CD4-positive, alpha-beta T cell (primary cell): ENCODE results near the gene ALDOA. TPM values are rescaled to one million over a fixed set of nuclear protein-coding genes. Genes with fewer than 3 reads are reported as not detected.

Experiments used
- ATAC-seq: fragments of 200-7000 bp; cut with Tn5 transposase; one replicate; pipeline ENCODE4 v1.10.0; 2022; ENCODE audit warnings: mild to moderate bottlenecking; ENCODE audit not compliant: poor library complexity
- CTCF ChIA-PET: fragments of 350-600 bp; sonication (Branson Sonifier 250); formaldehyde crosslinking; loops from one replicate; lab custom pipeline; 2021; ENCODE audit warnings: antibody characterized with exemption, inconsistent platforms; lab: Charles Lee
- POLR2A ChIA-PET: fragments of 350-600 bp; sonication (Branson Sonifier 250); formaldehyde crosslinking; loops from one replicate; lab custom pipeline; 2021; ENCODE audit warnings: antibody characterized with exemption, inconsistent platforms; lab: Charles Lee
- DNase-seq, 14 experiments: peaks; one replicate each; pipeline ENCODE4 v3.0.0-alpha.2; 2013 to 2020; ENCODE audit warnings: mixed read lengths in 2 of 14
- H3K27ac ChIP-seq, 2 donors: one replicate each; pipeline versions ENCODE4 v1.5.1 to v1.7.0; 2013; ENCODE audit warnings: low read length in 2 of 2, low read depth in 1 of 2, mild to moderate bottlenecking in 1 of 2
- H3K27me3 ChIP-seq, 2 experiments: 1 replicate in 1 of 2; 2 replicates in 1 of 2; pipeline versions ENCODE4 v1.6.1 to v1.7.0; 2013; ENCODE audit warnings: low read length in 2 of 2, control low read depth in 1 of 2, mild to moderate bottlenecking in 1 of 2, moderate library complexity in 1 of 2; ENCODE audit not compliant: insufficient read depth in 2 of 2, control insufficient read depth in 1 of 2
- H3K36me3 ChIP-seq: one replicate; pipeline ENCODE4 v1.6.1; 2013; ENCODE audit warnings: low read length, control low read depth; ENCODE audit not compliant: insufficient read depth
- H3K4me1 ChIP-seq: one replicate; pipeline ENCODE4 v1.6.1; 2013; ENCODE audit warnings: low read length, control low read depth; ENCODE audit not compliant: insufficient read depth
- H3K4me3 ChIP-seq: one replicate; pipeline ENCODE4 v1.5.1; 2013; ENCODE audit warnings: mild to moderate bottlenecking, low read length, moderate library complexity
- H3K9me3 ChIP-seq, 2 experiments: 1 replicate in 1 of 2; 2 replicates in 1 of 2; pipeline versions ENCODE4 v1.6.1 to v1.7.0; 2013; ENCODE audit warnings: low read length in 2 of 2, mild to moderate bottlenecking in 2 of 2, control low read depth in 1 of 2, moderate library complexity in 1 of 2; ENCODE audit not compliant: control insufficient read depth in 1 of 2, insufficient read depth in 1 of 2
- H3K27ac Mint-ChIP-seq: one replicate; pipeline ENCODE4 v1.8.0; 2020; ENCODE audit warnings: mixed read lengths
- H3K27me3 Mint-ChIP-seq: one replicate; pipeline ENCODE4 v1.8.0; 2021; ENCODE audit warnings: mixed read lengths
- H3K36me3 Mint-ChIP-seq: one replicate; pipeline ENCODE4 v1.8.0; 2021; ENCODE audit warnings: low read depth, mixed read lengths
- H3K4me1 Mint-ChIP-seq: one replicate; pipeline ENCODE4 v1.8.0; 2021; ENCODE audit warnings: low read depth, mixed read lengths
- H3K4me3 Mint-ChIP-seq: one replicate; pipeline ENCODE4 v1.8.0; 2020; ENCODE audit warnings: mild to moderate bottlenecking, mixed read lengths
- H3K9me3 Mint-ChIP-seq: one replicate; pipeline ENCODE4 v1.8.0; 2020; ENCODE audit warnings: mixed read lengths
- intact Hi-C, 2 experiments: fragments of 100-400 bp; cut with DNase I in 1 of 2; cut with micrococcal nuclease in 1 of 2; formaldehyde crosslinking; loops; one replicate each; pipeline versions ENCODE4 v1.15.1 to v1.9.0; 2023 to 2025; cut with DNase I, micrococcal nuclease
- total RNA-seq, 174 experiments: library from RNA in 2 of 174; stranded (reverse) in 2 of 174; gene quantifications; one replicate each; pipeline ENCODE4 v1.2.3 and lab custom pipeline; 2021 to 2026
- TF ChIP-seq, protein P1 (sequence below): fragments of 200-600 bp; IDR thresholded peaks from one replicate; pipeline ENCODE4 v1.8.0; 2022; ENCODE audit warnings: antibody characterized with exemption, mild to moderate bottlenecking

The ALDOA gene
- total RNA-seq, 2 experiments from 2014 or later, result 390 to 396 TPM

- ChIA-PET CTCF (no interaction called here), POLR2A (no interaction called here)
- Histone ChIP-seq H3K9me3 (peaks cover 0 to 17% of the 10 kb centered on the region in 2 experiments), H3K4me3 (no peak overlapping the region), H3K27me3 (peaks cover 42 to 51% of the 10 kb centered on the region in 2 experiments), H3K27ac (no peak overlapping the region), H3K36me3 (no peaks in the 10 kb centered on the region), H3K4me1 (peaks cover 28% of the 10 kb centered on the region)
- H3K4me1 Mint-ChIP-seq, result peaks cover 14% of the 10 kb centered on the region
- TF ChIP-seq, protein P1, sequence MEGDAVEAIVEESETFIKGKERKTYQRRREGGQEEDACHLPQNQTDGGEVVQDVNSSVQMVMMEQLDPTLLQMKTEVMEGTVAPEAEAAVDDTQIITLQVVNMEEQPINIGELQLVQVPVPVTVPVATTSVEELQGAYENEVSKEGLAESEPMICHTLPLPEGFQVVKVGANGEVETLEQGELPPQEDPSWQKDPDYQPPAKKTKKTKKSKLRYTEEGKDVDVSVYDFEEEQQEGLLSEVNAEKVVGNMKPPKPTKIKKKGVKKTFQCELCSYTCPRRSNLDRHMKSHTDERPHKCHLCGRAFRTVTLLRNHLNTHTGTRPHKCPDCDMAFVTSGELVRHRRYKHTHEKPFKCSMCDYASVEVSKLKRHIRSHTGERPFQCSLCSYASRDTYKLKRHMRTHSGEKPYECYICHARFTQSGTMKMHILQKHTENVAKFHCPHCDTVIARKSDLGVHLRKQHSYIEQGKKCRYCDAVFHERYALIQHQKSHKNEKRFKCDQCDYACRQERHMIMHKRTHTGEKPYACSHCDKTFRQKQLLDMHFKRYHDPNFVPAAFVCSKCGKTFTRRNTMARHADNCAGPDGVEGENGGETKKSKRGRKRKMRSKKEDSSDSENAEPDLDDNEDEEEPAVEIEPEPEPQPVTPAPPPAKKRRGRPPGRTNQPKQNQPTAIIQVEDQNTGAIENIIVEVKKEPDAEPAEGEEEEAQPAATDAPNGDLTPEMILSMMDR, result no peak
- no peaks in the 10 kb centered on the region for H3K36me3 Mint-ChIP-seq
- intact Hi-C loops, result no loop called here
- peaks cover 59% of the 10 kb centered on the region for H3K27me3 Mint-ChIP-seq
- H3K4me3 Mint-ChIP-seq, result no peak overlapping the region
- DNase-seq, result no peak
- ATAC-seq, result no peak
- H3K27ac Mint-ChIP-seq, result no peak overlapping the region
- H3K9me3 Mint-ChIP-seq, result no peaks in the 10 kb centered on the region
Measured at GRCh38 chr16:30030011-30030685, 35.4 kb upstream of the ALDOA start.

DNA sequence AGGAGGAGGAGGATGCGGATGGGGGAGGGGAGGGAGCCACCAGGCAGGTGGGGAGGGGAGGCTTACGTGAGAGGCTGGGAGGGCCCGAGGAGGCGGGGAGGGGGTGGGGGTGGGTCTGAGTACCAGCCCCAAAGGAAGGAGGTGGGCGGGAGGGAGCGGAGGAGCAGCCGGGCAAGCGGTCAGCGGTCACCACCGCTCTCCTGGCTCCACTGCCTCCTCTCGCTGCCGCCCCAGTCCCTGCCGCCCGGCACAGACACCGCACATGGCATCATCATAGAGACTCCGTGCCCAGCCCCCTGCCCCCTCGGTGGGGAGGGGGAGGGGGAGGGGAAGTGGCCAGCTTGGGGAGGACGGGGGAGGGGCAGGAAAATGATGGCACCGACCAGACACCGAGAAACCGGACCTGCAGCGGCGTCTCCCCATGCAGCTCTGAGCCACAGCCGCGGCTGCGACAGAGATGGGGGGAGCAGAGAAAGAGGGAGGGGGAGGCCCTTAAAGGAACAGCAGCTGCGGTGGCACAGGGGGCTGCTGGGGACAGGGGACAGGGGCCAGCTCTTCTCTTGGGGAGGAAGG is 34.6 kb upstream of the ALDOA start, which contains the start of gene TLCD3B:
TSS of gene TLCD3B (minus strand) at position 431 of the 573 bp plus-strand sequence. CDS start 744 bp downstream, outside the sequence.
- H3K36me3 Mint-ChIP-seq, result no peaks in the 10 kb centered on the region
- Histone ChIP-seq H3K27ac (no peak within 1 kb of the TSS), H3K27me3 (peaks cover 42 to 51% of the 10 kb centered on the region in 2 experiments), H3K4me3 (no peak within 1 kb of the TSS), H3K9me3 (peaks cover 0 to 17% of the 10 kb centered on the region in 2 experiments), H3K36me3 (no peaks in the 10 kb centered on the region), H3K4me1 (peaks cover 28% of the 10 kb centered on the region)
- H3K9me3 Mint-ChIP-seq, result no peaks in the 10 kb centered on the region
- ATAC-seq, result peak; percentile 32
- H3K4me3 Mint-ChIP-seq, result peak within 1 kb of the TSS; percentile 39
- TF ChIP-seq, protein P1, result no peak
- peak in 1 of 14 experiments; percentile 44 for DNase-seq
- H3K27ac Mint-ChIP-seq, result no peak within 1 kb of the TSS
- ChIA-PET CTCF (interaction anchor here (0.7 to 0.9 kb wide), 2 partner anchors 24 to 108 kb away, joined by 4 to 5 read pairs; no protein-coding TSS in a partner anchor), POLR2A (interaction anchor here (0.8 kb wide), 1 partner anchor 69 kb away, joined by 3 read pairs; the partner anchor contains the start of gene TMEM219)
- intact Hi-C loops, result no loop called here
- H3K4me1 Mint-ChIP-seq, result peaks cover 14% of the 10 kb centered on the region
- peaks cover 59% of the 10 kb centered on the region for H3K27me3 Mint-ChIP-seq

DNA sequence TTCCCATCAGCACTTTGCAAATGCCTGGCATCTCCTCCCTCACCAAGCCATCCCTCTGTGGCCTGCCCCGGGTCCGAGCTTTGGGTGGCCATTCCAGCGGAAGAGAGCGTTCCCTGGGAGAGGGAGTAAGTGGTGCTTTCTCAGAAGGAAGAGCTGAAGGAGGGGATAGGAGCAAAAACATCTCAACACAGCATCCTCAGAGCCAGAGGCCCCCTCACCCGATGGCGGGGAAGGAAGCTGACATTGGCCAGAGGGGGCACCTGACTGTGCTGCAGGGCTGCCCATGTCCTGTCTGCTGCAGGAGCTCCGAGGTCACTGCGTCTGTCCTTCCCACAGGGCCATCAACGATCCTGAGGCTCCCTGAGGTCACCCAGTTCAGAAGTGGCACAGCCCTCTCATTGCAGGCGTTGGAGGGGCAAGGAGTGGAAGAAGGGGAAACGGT is 34.1 kb upstream of the ALDOA start:
- Histone ChIP-seq H3K36me3 (no peaks in the 10 kb centered on the region), H3K4me1 (peaks cover 28% of the 10 kb centered on the region), H3K27me3 (peaks cover 42 to 49% of the 10 kb centered on the region in 2 experiments), H3K9me3 (peaks cover 0 to 17% of the 10 kb centered on the region in 2 experiments), H3K27ac (no peak overlapping the region), H3K4me3 (no peak overlapping the region)
- TF ChIP-seq, protein P1, result no peak
- H3K36me3 Mint-ChIP-seq, result no peaks in the 10 kb centered on the region
- DNase-seq, result no peak
- peaks cover 63% of the 10 kb centered on the region for H3K27me3 Mint-ChIP-seq
- ChIA-PET POLR2A (interaction anchor here (0.8 kb wide), 1 partner anchor 70 kb away, joined by 3 read pairs; the partner anchor contains the start of gene TMEM219), CTCF (interaction anchor here (0.9 to 1.6 kb wide), 7 partner anchors 14 to 331 kb away, joined by 3 to 5 read pairs (median 3); partner anchors contain the start of gene TAOK2)
- no peak overlapping the region for H3K27ac Mint-ChIP-seq
- intact Hi-C loops, result no loop called here
- H3K9me3 Mint-ChIP-seq, result no peaks in the 10 kb centered on the region
- ATAC-seq, result no peak
- peaks cover 14% of the 10 kb centered on the region for H3K4me1 Mint-ChIP-seq
- no peak overlapping the region for H3K4me3 Mint-ChIP-seq
